ENCODE data around the gene CNST.

- TF ChIP-seq POLR2AphosphoS5 (IDR thresholded peaks at IDR 0.05): peak; percentile 18
- TF ChIP-seq, protein P1, sequence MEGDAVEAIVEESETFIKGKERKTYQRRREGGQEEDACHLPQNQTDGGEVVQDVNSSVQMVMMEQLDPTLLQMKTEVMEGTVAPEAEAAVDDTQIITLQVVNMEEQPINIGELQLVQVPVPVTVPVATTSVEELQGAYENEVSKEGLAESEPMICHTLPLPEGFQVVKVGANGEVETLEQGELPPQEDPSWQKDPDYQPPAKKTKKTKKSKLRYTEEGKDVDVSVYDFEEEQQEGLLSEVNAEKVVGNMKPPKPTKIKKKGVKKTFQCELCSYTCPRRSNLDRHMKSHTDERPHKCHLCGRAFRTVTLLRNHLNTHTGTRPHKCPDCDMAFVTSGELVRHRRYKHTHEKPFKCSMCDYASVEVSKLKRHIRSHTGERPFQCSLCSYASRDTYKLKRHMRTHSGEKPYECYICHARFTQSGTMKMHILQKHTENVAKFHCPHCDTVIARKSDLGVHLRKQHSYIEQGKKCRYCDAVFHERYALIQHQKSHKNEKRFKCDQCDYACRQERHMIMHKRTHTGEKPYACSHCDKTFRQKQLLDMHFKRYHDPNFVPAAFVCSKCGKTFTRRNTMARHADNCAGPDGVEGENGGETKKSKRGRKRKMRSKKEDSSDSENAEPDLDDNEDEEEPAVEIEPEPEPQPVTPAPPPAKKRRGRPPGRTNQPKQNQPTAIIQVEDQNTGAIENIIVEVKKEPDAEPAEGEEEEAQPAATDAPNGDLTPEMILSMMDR (IDR thresholded peaks at IDR 0.05): no peak
- no peak for TF ChIP-seq POLR2A (IDR thresholded peaks at IDR 0.05)
Measured at GRCh38 chr1:246631426-246631825, 65.2 kb downstream of the CNST start.

Data from gastroesophageal sphincter (tissue), 3 donors.